Fibroblast of skin of right biceps (primary cell): ENCODE results near the gene LAG3.
A peak's percentile ranks its signal among the peaks of the same experiment; 100 is the strongest.

Experiments
- DNase-seq: peaks from one replicate; pipeline ENCODE4 v3.0.0-alpha.2; 2013

The LAG3 gene

DNA sequence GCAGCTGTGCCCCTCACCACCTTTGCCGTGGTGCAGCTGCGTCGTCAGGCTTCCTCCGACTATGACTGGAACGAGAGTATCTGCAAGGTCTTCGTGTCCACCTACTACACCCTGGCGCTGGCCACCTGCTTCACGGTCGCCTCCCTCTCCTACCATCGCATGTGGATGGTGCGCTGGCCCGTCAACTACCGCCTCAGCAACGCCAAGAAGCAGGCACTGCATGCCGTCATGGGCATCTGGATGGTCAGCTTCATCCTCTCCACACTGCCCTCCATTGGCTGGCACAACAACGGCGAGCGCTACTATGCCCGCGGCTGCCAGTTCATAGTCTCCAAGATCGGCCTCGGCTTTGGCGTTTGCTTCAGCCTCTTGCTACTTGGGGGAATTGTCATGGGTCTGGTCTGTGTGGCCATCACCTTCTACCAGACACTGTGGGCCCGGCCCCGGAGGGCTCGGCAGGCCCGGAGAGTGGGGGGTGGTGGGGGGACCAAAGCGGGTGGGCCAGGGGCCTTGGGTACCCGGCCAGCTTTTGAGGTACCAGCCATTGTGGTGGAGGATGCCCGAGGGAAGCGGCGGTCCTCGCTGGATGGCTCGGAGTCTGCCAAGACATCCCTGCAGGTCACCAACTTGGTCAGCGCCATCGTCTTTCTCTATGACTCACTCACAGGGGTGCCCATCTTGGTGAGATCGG, 51.9 kb downstream of the LAG3 start:
- no peak for DNase-seq

GRCh38 chr12:6824901-6825381, 52.6 kb downstream of the LAG3 start:
- peak; percentile 49 for DNase-seq

DNA sequence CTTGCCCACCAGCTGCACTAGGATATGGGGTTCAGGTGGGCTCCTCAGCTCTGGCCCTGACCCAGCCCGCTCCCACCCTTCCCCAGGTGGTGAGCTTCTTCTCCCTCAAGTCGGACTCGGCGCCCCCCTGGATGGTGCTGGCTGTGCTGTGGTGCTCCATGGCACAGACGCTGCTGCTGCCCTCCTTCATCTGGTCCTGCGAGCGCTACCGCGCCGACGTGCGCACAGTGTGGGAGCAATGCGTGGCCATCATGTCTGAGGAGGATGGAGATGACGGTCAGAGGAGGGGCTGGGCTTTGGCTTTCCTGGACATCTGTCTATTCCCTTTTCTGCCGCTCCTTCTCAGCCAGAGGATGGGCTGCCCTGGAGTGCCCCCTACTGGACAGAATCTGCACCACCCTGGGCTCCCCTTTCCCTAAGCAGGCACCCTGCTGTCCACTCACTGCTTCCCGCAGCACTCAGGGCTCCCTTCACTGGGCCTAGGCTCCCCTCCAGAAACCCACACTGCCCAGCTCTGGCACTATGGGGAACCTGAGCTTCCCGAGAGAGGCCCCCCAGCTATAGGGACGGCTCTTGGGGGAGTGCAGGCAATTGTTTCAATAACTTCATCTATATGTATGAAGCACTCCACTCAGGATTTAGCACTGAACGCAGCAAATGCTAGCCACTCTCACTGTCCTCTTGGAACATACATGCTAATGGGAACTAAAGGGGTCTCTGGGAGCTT, 53.2 kb downstream of the LAG3 start:
- DNase-seq: peak; percentile 80

- no peak for DNase-seq
These were observed 53.9 kb downstream of the LAG3 start for GRCh38 chr12:6826125-6826733.

- no peak for DNase-seq
These were observed 54.6 kb downstream of the LAG3 start for GRCh38 chr12:6826734-6827436.

GRCh38 chr12:6827437-6827911, 55.2 kb downstream of the LAG3 start:
- DNase-seq: peak; percentile 89
